GM19240 (cell line): ENCODE results near the gene P2RY11.
A peak's percentile ranks its signal among the peaks of the same experiment; 100 is the strongest.

ENCODE experiments used
- DNase-seq: peaks from one replicate; pipeline ENCODE4 v3.0.0; 2011; ENCODE audit warnings: low spot score; ENCODE audit not compliant: insufficient read length

Gene P2RY11

GRCh38 chr19:10111405-10111811, at the start of gene P2RY11:
Gene P2RY11 (plus strand): TSS chr19:10111693. CDS start chr19:10111722, 29 bp downstream.
- no peak for DNase-seq

GRCh38 chr19:10061717-10062310, 49.7 kb upstream of the P2RY11 start:
- DNase-seq = no peak

GRCh38 chr19:10068205-10068604, 43.3 kb upstream of the P2RY11 start:
- DNase-seq = no peak

- no peak for DNase-seq
Observed at GRCh38 chr19:10069046-10069445, 42.4 kb upstream of the P2RY11 start.

GRCh38 chr19:10070730-10071446, 40.6 kb upstream of the P2RY11 start:
- no peak for DNase-seq

- DNase-seq = no peak
Observed at GRCh38 chr19:10074153-10074552, 37.3 kb upstream of the P2RY11 start.

- DNase-seq = no peak
Observed at GRCh38 chr19:10076535-10076934, 35.0 kb upstream of the P2RY11 start.

GRCh38 chr19:10078329-10078728, 33.2 kb upstream of the P2RY11 start:
- DNase-seq = no peak

- DNase-seq = no peak
Observed at GRCh38 chr19:10079031-10079453, 32.5 kb upstream of the P2RY11 start.

- DNase-seq = no peak
Observed at GRCh38 chr19:10083911-10084310, 27.6 kb upstream of the P2RY11 start.

- no peak for DNase-seq
Observed at GRCh38 chr19:10084803-10085202, 26.7 kb upstream of the P2RY11 start.

- DNase-seq = peak; percentile 86
Observed at GRCh38 chr19:10085641-10086590, 25.6 kb upstream of the P2RY11 start, which contains the start of gene SHFL. Gene SHFL (plus strand): TSS chr19:10086317. CDS start chr19:10086428, 111 bp downstream.

- no peak for DNase-seq
Observed at GRCh38 chr19:10086591-10087192, 24.8 kb upstream of the P2RY11 start.

GRCh38 chr19:10087296-10088061, 24.0 kb upstream of the P2RY11 start:
- DNase-seq = no peak

GRCh38 chr19:10088949-10089554, 22.4 kb upstream of the P2RY11 start:
- no peak for DNase-seq

- DNase-seq = no peak
Observed at GRCh38 chr19:10089801-10090375, 21.6 kb upstream of the P2RY11 start.

- DNase-seq = no peak
Observed at GRCh38 chr19:10091370-10091687, 20.2 kb upstream of the P2RY11 start.

- no peak for DNase-seq
Observed at GRCh38 chr19:10091895-10092641, 19.4 kb upstream of the P2RY11 start.

- DNase-seq = no peak
Observed at GRCh38 chr19:10092648-10093294, 18.7 kb upstream of the P2RY11 start.
